NCI-H2029 (cell line): ENCODE data around the gene TMEM203.

Experiments
- DNase-seq: peaks from one replicate; lab custom pipeline; 2025; lab: John Stamatoyannopoulos, UW

TMEM203 gene

DNA sequence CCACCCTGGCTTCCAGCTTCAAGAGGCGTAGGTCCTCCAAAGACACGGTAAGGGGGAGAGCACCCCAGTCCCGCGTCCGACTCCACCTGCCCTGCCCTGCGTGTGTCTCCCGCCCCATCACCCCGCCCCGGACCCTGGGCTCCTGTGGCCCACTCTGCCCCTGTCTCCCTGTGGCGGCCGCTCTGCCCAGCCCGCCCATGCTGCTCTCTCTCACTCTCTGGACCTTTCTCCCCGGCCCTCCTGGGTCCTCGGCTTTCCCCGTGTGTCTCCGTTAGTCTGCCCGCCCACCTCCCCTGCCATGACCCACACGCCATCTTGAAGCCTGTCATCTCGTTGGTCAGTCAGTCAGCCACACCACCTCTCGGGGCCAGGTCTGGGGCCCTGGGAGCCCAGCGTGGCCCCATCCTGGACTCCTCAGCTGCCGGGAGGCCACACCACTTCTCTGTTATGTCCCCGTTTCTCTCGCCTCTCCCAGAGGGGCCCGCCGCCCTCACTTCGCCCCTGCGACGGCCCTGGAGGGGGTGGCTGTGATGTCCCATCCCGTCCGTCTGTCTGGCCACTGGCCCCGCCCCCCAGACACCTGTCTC lies 40.1 kb downstream of the TMEM203 start:
- DNase-seq = no peak

DNA sequence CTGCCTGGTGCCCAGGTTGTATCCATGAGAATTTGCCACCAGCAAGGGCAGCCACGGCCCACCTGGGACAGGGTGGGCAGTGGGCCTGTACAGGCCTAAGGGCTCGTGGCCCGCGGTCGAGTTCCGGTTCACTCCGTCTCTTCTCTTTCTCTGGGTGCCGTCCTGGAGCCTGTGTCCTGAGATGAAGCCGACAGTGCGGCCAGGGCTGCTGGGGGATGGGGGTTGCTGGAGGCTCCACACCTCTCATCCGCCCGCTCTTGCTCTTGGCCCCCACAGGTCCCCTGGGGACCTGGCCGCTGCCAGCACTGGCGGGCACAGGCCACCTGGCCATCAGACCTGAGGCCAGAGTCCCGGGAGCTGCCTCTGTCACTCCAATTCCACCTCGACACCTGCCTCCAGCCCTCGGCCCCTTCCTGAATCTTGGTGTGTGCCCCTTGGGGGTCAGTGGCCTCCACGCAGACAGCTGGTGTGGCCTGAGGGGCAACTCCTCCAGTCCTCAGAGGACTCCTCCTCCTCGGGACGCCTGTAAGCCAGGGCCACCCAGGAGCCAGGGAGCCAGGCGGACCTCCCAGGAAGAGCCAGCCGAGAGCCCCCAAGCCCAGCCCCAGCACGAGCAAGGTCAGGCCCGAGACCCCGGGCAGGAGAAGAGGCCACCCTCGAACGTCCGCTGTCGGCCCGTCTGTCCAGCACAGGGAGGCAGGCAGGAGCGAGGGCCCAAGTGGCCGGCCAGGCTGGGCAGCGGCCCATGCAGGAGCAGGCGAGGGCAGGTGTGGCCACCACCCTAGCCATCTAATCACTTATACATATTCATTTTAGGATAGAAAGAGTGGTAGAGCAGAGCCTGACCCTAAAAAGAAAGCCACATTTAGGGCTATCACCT lies 40.8 kb downstream of the TMEM203 start:
- no peak for DNase-seq

DNA sequence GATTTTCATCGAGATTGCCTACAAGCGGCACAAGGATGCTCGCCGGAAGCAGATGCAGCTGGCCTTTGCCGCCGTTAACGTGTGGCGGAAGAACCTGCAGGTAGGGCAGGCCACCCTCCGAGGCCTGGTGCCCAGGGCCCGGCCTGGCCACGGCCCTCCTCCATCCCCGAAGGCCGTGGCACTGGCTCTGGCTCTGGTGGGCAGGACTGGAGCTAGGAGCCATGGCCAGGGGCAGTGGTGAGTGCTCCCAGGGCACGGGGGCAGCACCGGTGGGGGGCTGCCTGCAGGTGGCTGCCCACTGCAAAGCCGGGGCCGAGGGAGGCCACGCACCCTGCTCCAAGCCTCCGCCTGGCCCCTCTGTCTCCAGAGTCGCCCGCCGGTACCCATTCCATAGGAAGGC lies 41.6 kb downstream of the TMEM203 start:
- DNase-seq = no peak

DNA sequence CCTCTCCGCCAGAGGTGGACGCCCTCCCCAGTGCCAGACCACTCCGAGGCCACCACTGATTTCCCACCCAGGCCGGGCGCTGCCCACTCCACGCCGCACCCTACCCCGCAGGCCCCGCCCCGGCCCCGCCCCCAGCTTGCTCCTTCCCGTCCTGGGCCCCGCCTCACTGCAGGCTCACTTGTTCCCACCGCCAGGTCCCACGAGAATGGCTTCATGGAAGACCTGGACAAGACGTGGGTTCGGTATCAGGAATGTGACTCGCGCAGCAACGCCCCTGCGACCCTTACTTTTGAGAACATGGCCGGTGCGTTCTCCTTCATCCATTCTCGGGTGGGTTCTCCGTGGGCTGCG lies 42.1 kb downstream of the TMEM203 start:
- DNase-seq = peak; percentile 36

DNA sequence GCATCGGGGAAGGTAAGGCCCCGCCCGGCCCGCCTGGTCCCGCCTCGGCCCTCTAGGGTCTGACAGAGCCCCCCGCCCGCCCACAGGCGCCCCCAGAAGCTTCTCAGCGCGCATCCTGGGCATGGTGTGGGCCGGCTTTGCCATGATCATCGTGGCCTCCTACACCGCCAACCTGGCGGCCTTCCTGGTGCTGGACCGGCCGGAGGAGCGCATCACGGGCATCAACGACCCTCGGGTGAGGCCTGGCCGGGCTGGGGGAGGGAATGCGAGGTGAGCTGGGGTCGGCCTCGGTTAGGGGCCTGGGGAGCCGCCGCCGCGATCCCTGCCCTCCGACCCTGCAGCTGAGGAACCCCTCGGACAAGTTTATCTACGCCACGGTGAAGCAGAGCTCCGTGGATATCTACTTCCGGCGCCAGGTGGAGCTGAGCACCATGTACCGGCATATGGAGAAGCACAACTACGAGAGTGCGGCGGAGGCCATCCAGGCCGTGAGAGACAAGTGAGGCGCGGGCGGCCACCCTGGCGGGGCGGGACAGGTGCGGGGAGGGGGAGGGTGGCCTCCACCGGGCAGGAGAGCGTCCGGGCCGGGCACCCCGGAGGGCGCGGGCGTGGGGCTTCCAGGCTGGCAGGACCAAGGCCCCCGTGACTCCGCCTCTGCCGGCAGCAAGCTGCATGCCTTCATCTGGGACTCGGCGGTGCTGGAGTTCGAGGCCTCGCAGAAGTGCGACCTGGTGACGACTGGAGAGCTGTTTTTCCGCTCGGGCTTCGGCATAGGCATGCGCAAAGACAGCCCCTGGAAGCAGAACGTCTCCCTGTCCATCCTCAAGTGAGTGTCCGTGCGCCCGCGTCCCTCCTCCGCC lies 42.7 kb downstream of the TMEM203 start:
- peak; percentile 41 for DNase-seq

DNA sequence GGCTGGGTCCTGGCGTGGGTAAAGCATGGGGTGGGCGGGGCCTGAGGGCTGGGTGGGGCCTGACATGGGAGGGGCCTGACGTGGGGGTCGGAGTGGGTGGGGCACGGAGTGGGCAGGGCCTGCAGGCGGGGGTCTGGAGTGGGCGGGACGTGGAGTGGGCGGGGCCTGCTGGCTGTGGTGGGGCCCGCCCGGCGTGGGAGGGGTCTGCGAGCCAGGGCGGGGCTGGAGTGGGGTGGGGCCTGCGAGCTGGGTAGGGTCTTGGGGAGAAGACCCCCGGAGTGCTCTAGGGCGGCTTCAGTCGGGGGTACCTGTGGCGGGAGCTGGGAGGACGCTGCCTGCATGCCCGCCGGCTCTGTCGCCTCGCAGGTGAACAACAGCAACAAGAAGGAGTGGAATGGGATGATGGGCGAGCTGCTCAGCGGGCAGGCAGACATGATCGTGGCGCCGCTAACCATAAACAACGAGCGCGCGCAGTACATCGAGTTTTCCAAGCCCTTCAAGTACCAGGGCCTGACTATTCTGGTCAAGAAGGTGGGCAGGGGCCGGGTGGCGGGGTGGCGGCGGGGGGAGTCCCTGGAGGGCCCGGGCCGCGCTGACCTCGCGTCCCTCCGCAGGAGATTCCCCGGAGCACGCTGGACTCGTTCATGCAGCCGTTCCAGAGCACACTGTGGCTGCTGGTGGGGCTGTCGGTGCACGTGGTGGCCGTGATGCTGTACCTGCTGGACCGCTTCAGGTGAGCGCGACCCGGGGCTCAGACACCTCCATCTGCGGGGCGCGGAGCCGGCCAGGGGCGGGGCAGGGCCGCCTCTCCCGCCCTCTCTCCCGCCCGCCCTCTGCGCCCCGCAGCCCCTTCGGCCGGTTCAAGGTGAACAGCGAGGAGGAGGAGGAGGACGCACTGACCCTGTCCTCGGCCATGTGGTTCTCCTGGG lies 43.6 kb downstream of the TMEM203 start:
- DNase-seq = peak; percentile 6

DNA sequence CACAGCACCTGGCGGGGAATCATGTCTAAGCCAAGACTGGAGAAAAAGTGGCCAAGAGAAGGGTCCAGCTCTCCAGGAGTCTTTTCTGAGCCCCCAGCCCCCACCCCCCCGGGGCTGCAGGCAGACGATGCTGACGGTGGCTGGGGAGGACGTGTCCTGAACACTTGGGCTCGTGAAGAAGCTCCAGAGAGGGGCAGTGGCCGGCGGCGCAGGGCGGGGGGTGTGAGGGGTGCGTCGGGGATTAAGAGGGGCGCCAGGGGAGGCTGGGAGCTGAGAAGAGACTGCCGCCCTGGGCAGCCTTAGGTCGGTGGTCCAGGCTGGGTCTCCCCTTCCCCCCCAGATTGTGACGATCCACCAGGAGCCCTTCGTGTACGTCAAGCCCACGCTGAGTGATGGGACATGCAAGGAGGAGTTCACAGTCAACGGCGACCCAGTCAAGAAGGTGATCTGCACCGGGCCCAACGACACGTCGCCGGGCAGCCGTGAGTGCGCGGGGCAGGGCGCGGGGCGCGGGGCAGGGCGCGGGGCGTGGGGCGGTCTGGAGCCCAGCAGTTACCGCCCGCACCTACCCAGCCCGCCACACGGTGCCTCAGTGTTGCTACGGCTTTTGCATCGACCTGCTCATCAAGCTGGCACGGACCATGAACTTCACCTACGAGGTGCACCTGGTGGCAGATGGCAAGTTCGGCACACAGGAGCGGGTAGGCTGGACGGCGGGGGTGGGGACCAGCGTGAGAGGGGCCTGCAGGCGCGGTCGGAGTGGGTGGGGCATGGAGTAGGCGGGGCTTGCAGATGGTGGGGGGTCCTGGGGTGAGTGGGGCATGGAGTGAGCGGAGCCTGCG lies 44.5 kb downstream of the TMEM203 start:
- DNase-seq = peak; percentile 62

DNA sequence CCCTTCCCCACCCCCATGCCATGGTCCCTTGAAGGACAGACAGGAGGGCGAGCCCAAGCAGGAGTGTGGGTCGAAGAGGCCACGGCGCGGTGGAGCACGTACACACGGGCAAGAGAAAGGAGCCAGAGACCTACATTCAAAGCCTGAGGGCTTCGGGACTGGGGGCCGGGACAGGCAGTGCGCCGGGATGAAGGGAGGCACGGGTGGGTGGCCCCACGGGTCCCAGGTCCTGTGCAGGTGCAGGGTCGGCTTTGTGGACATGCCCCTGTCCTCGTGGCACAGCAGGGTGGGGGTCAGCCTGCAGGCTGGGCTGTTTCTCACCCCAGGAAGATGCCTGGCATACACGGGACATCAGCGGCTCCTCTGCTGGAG lies 45.4 kb downstream of the TMEM203 start:
- DNase-seq = no peak

DNA sequence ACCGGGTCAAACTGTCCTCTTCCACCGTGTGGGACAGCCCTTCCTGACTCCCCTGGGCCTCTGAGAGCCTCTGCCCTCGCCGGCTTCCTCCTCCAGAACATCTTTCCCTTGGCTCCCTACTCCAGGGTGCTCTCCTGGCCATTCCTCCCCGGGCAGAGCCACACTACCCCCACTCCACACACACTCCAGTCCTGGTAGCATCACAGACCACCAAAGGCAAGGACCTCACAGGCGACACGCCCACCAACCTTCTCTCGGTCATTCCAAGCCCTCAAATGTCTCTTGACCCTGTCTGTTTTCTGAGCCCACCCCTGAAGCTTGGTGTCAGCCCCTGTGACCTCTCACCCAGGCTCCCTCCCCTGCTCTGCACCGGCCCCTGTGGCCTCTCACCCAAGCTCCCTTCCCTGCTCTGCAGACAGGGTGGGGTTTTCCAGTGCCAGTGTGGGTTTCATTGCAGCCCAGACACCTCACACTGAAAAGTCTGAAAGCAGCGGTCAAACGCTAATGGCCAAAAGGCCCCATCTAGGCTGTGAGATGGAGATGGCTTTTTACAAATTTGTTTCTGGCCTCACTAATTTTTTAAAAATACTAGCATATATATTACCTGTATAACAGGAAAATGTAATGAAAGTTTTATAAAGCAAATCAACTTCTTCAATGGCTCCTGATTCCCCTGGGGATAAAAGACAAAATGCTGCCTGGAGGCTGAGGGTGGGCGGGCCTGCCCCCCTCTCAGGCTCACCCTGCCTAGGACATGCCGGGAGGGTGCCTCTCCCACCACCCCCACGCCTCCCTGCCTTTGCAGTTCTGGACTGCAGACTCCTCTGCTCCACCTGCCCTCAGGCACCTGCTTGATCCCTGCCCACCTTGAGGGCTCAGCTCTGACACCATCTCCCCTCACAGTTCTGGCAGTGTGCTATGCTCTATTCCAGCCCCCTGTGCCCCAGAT lies 46.1 kb downstream of the TMEM203 start:
- no peak for DNase-seq

DNA sequence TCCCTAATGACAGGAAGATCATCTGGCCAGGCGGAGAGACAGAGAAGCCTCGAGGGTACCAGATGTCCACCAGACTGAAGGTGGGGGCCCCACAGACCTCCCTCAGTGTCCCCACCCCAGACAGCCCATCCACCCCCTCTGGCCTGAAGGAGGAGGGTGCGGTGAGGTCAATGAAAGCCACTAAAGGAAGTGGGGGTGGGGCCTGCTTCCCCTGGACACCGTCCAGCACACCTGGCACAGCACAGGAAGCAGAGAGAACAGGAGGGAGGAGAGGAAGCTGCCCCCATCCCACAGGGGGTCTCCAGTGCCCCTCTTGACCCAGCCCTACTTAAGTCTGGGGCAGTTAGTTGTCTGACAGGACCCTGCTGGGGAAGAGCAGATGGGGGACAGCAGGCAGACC lies 46.8 kb downstream of the TMEM203 start:
- peak; percentile 55 for DNase-seq

DNA sequence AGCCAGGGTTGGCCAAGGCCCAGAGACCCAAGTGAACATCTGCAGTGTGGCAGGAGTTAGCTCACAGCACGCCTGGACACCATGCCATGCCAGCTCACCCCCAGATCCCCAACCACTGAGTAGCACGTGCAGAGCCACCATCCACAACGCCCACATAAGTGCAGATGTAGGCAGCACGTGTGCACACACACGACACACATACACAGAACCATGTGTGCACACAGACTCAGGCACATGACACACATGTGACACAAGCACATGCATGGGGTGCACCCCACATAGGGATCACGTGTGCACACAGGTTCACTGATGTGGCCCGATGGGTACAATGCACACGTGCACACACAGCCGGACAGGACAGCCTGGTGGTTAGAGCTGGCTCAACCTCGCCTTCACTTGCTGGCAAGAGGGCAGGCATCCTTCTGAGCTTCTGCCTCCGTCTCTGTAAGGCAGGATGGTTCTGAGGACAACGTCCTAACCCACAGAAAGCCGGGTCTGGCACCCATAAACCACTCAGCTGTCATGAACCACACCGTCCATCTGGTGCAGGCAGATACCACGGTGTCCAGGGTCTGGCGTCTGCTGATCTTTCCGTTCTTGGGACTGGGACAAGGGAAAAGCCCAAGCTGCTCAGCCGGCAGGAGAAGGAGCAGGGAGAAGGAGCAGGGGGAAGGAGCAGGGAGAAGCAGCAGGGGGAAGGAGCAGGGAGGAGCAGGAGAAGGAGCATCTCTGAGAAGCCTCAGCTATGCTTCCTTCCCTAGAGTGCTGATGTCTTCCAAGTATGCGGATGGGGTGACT lies 47.6 kb downstream of the TMEM203 start:
- DNase-seq = no peak

DNA sequence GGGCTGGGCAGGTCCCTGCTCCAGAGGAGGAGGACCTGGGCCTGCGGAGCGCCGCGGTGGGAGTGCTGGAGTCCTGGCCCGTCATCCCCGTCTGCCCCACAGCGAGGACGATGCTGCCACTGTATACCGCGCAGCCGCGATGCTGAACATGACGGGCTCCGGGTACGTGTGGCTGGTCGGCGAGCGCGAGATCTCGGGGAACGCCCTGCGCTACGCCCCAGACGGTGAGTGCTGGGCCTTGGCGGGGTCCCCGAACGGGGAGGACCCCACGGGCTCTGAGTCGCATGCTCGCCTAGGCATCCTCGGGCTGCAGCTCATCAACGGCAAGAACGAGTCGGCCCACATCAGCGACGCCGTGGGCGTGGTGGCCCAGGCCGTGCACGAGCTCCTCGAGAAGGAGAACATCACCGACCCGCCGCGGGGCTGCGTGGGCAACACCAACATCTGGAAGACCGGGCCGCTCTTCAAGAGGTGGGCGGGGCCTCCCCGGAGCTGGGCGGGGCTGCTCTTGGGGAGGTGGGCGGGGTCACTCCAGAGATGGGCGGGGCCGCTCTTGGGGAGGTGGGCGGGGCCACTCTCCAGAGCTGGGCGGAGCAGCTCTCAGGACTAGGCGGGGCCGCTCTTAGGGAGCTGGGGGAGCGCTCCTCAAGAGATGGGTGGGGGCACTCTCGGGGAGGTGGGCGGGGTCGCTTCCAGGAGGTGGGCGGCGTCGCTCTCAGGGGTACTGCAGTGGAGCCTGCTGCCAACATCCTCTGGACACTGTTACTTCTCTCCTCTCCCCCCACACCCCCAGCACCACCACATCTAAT lies 48.7 kb downstream of the TMEM203 start:
- DNase-seq = peak; percentile 26
